HepG2 (cell line): ENCODE data around the gene MAPK7. TPM values are rescaled to one million over a fixed set of nuclear protein-coding genes. Genes with fewer than 3 reads are reported as not detected.

Experiments used
- AGO1 ChIP-seq: fragments of 200-400 bp; formaldehyde crosslinking; IDR thresholded peaks from 2 replicates; pipeline ENCODE4 v1.6.1; 2017; ENCODE audit warnings: mild to moderate bottlenecking, low read depth, low read length, moderate library complexity; ENCODE audit not compliant: poor library complexity, severe bottlenecking
- BRD4 ChIP-seq: sonication (generic); formaldehyde crosslinking; IDR thresholded peaks from 2 replicates; pipeline ENCODE4 v1.4.0; 2020; ENCODE audit warnings: missing genetic modification reagents
- CEBPB ChIP-seq: IDR thresholded peaks from 2 replicates; pipeline ENCODE4 v1.6.1; 2011; ENCODE audit warnings: low read depth, low read length, improper control_type of control experiment, borderline replicate concordance
- CEBPG ChIP-seq: IDR thresholded peaks from 2 replicates; pipeline ENCODE4 v1.6.1; 2016
- DR1 ChIP-seq: sonication (generic); formaldehyde crosslinking; IDR thresholded peaks from 2 replicates; pipeline ENCODE4 v1.8.0; 2021; ENCODE audit warnings: mild to moderate bottlenecking, missing genetic modification reagents, inconsistent platforms
- GTF3A ChIP-seq: sonication (generic); formaldehyde crosslinking; conservative IDR thresholded peaks from 2 replicates; pipeline ENCODE4 v1.4.0; 2020; ENCODE audit warnings: mild to moderate bottlenecking, missing genetic modification reagents
- HDAC2 ChIP-seq: sonication (generic); formaldehyde crosslinking; IDR thresholded peaks from 2 replicates; pipeline ENCODE4 v1.4.0; 2020; ENCODE audit warnings: missing genetic modification reagents
- KLF12 ChIP-seq: sonication (generic); formaldehyde crosslinking; IDR thresholded peaks from 2 replicates; pipeline ENCODE4 v1.4.0; 2020; ENCODE audit warnings: missing genetic modification reagents, borderline replicate concordance
- MATR3 ChIP-seq: sonication (generic); formaldehyde crosslinking; IDR thresholded peaks from 2 replicates; pipeline ENCODE4 v1.4.0; 2020; ENCODE audit warnings: missing genetic modification reagents
- MAZ ChIP-seq, 2 experiments: sonication (generic) in 1 of 2; formaldehyde crosslinking in 1 of 2; IDR thresholded peaks; 2 replicates each; pipeline versions ENCODE4 v1.5.0 to v1.6.1; 2012 to 2020; ENCODE audit warnings: low read depth in 2 of 2, mild to moderate bottlenecking in 2 of 2, borderline replicate concordance in 1 of 2, improper control_type of control experiment in 1 of 2, low read length in 1 of 2, missing genetic modification reagents in 1 of 2, moderate library complexity in 1 of 2
- NR2F2 ChIP-seq: IDR thresholded peaks from 2 replicates; pipeline ENCODE4 v1.6.1; 2012; ENCODE audit warnings: low read depth, inconsistent platforms, borderline replicate concordance
- RARG ChIP-seq: sonication (generic); formaldehyde crosslinking; IDR thresholded peaks from 2 replicates; pipeline ENCODE4 v1.4.0; 2020; ENCODE audit warnings: low read depth, mild to moderate bottlenecking, missing genetic modification reagents
- TAF15 ChIP-seq: fragments of 200-400 bp; formaldehyde crosslinking; IDR thresholded peaks from one replicate; pipeline ENCODE4 v1.6.1; 2018; ENCODE audit warnings: mild to moderate bottlenecking, low read depth, low read length; ENCODE audit not compliant: poor library complexity, severe bottlenecking
- USF2 ChIP-seq, 2 experiments: sonication (generic) in 1 of 2; formaldehyde crosslinking in 1 of 2; IDR thresholded peaks; 2 replicates each; pipeline versions ENCODE4 v1.5.1 to v1.6.1; 2011 to 2020; ENCODE audit warnings: borderline replicate concordance in 1 of 2, low read depth in 1 of 2, low read length in 1 of 2, mild to moderate bottlenecking in 1 of 2, missing genetic modification reagents in 1 of 2, moderate library complexity in 1 of 2
- ZNF318 ChIP-seq: sonication (generic); formaldehyde crosslinking; IDR thresholded peaks from 2 replicates; pipeline ENCODE4 v1.4.0; 2020; ENCODE audit warnings: mild to moderate bottlenecking, missing genetic modification reagents
- ZNF629 ChIP-seq: sonication (generic); formaldehyde crosslinking; conservative IDR thresholded peaks from 2 replicates; pipeline ENCODE4 v1.5.0; 2020; ENCODE audit warnings: missing genetic modification reagents
- ZNF788 ChIP-seq: sonication (generic); formaldehyde crosslinking; IDR thresholded peaks from 2 replicates; pipeline ENCODE4 v1.5.0; 2020; ENCODE audit warnings: mild to moderate bottlenecking, missing genetic modification reagents, borderline replicate concordance
- polyA plus RNA-seq, 8 experiments: library from polyadenylated mRNA; depleted of rRNA in 3 of 8; stranded (reverse) in 7 of 8; unstranded in 1 of 8; fragments of >200 nt; fragmentation: Illumina TruSeq in 4 of 8; extraction: Trizol in 4 of 8; gene quantifications; 2 replicates each; pipeline versions ENCODE4 v1.2.1 to v1.2.3, GENCODE V29; 2011 to 2016; ENCODE audit warnings: low read depth in 4 of 8, missing spikeins in 1 of 8, mixed read lengths in 1 of 8; ENCODE audit not compliant: insufficient read depth in 1 of 8
- total RNA-seq, 5 experiments: library from RNA; depleted of rRNA; stranded (reverse); fragments of >200 nt; fragmentation: Illumina TruSeq; extraction: Trizol; gene quantifications; 2 replicates each; pipeline ENCODE4 v1.2.3, GENCODE V29; 2016; ENCODE audit warnings: low read depth in 1 of 5

Gene MAPK7
- total and polyA plus RNA-seq, 2 of the 13 experiments (the other 11 are each of a cell fraction or from before 2014, with no cell fraction given), result 2.9 to 5.9 TPM

- TF ChIP-seq TAF15 (no peak), ZNF318 (no peak), NR2F2 (no peak), KLF12 (CRISPR knock-in tag) (no peak), RARG (no peak), USF2 (IDR thresholded peaks at IDR 0.05; ENCODE audit: low read depth, low read length) (no peak), USF2 (CRISPR knock-in tag; IDR thresholded peaks at IDR 0.05; ENCODE audit: borderline replicate concordance) (no peak), MATR3 (CRISPR knock-in tag) (no peak), ZNF629 (CRISPR knock-in tag) (peak; percentile 91), CEBPG (peak; percentile 40; the same call in 1 of the 2 replicates), AGO1 (peak; percentile 44), GTF3A (CRISPR knock-in tag) (no peak), DR1 (no peak), CEBPB (peak; percentile 82; the same call in 1 of the 2 replicates), BRD4 (CRISPR knock-in tag) (no peak), HDAC2 (CRISPR knock-in tag) (no peak), MAZ (IDR thresholded peaks at IDR 0.05; ENCODE audit: borderline replicate concordance, low read depth, low read length) (no peak), MAZ (CRISPR knock-in tag; IDR thresholded peaks at IDR 0.05; ENCODE audit: low read depth) (0 out of 2 replicates have a peak, but pooled peaks have one; percentile 27), ZNF788 (CRISPR knock-in tag) (no peak)
Measured at GRCh38 chr17:19386051-19386929, 8.0 kb downstream of the MAPK7 start (continued).
